Measurements from ENCODE around the gene MBP.

The MBP gene

DNA sequence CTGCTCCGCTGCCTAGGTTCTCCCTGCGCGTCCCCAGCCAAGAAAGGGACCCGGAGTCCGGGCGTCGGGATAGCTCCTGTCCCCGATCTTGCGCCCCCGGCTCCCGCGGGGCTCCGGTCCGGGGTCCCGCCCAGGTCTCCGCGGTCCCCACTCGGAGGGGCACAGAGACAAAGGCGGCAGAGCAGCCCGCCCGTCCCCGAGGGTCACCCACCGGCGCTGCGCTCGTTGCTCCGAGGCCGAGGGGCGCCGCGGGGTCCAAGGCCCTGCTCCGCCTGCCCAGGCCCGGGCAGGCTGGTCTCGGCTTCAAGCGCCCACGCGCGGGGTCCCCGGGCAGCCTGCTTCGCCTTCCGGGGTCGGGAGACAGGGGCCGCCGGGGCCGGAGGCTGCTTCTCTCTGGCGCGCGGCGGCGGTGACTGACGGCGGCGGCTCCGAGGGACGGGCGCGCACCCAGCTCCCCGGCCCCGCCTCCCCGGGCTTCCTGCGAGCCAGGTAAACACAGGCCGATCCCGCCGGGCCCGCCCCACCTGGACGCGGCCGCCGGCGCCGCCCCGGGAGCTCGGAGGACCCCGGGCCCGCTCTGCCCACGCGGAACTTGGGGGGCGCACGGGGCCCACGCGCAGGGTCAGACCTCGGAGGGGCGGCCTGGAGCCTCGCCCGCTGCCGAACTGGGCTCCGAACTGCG, at the start of gene MBP:
Gene MBP, minus strand, starts transcription at position 415 of the 682 bp plus-strand sequence. CDS start 27,522 bp downstream, outside the sequence.
- Histone ChIP-seq H3K79me2 (ENCODE audit: insufficient read depth, low read depth) (no peaks in the 10 kb centered on the region), H4K20me1 (ENCODE audit: insufficient read depth) (no peaks in the 10 kb centered on the region), H3K36me3 (ENCODE audit: insufficient read depth) (no peaks in the 10 kb centered on the region), H3K4me3 (IDR thresholded peaks at IDR 0.05; ENCODE audit: insufficient read depth, low read depth, low read length) (peak within 1 kb of the TSS; percentile 30), H3K27ac (no peak within 1 kb of the TSS), H3K9ac (peak within 1 kb of the TSS; percentile 90), H3K27me3 (ENCODE audit: insufficient read depth, low read depth) (no peaks in the 10 kb centered on the region), H3K4me2 (peak within 1 kb of the TSS; percentile 80), H3K4me1 (ENCODE audit: low read depth, poor library complexity, severe bottlenecking) (peaks cover 6% of the 10 kb centered on the region), H2AFZ (ENCODE audit: low read depth) (peak within 1 kb of the TSS; percentile 99)
- TF ChIP-seq, protein P1, sequence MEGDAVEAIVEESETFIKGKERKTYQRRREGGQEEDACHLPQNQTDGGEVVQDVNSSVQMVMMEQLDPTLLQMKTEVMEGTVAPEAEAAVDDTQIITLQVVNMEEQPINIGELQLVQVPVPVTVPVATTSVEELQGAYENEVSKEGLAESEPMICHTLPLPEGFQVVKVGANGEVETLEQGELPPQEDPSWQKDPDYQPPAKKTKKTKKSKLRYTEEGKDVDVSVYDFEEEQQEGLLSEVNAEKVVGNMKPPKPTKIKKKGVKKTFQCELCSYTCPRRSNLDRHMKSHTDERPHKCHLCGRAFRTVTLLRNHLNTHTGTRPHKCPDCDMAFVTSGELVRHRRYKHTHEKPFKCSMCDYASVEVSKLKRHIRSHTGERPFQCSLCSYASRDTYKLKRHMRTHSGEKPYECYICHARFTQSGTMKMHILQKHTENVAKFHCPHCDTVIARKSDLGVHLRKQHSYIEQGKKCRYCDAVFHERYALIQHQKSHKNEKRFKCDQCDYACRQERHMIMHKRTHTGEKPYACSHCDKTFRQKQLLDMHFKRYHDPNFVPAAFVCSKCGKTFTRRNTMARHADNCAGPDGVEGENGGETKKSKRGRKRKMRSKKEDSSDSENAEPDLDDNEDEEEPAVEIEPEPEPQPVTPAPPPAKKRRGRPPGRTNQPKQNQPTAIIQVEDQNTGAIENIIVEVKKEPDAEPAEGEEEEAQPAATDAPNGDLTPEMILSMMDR (conservative IDR thresholded peaks at IDR 0.05; ENCODE audit: low read depth, low read length): no peak

DNA sequence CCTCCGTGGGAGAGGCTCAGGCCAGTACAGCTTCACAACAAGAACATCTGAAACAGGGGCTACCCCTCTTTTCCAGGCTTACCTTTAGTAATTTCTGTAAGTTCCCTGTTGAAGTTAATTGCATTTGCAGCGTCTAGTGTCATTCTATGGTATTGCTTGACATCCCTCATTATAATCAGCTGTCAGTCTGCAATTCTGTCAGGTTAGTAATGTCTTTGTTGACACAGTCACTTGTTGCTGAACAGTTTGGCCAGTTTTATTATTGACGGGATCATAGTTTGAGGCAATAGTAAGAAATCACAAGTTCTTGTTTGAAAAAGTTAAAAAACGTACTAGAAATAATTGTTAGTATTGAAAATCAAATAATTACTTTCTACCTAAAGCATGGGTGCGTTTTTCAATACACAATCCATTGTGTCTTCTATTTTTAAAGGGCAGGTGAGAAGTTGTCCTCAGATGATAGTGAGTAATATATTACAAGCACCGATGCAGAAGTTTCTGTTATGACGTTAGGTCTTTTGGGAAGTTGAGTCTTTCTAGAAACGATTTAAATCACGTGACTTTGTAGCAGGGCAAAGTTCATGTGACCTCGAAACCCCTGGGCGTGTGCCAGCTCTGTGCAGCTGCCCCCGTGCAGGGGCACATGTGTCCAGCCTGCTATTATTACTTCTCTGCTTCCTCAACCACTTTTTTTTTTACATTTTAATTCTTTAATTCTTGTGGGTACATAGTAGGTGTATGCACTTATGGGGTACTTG, 49.5 kb upstream of the MBP start:
- no peaks in the 10 kb centered on the region for H4K20me1 ChIP-seq (ENCODE audit: insufficient read depth)
- H3K79me2 ChIP-seq (ENCODE audit: insufficient read depth, low read depth): no peaks in the 10 kb centered on the region
- no peaks in the 10 kb centered on the region for H3K36me3 ChIP-seq (ENCODE audit: insufficient read depth)
- no peaks in the 10 kb centered on the region for H3K4me1 ChIP-seq (ENCODE audit: low read depth, poor library complexity, severe bottlenecking)
- no peak overlapping the region for H3K9ac ChIP-seq
- no peak overlapping the region for H3K4me2 ChIP-seq
- TF ChIP-seq, protein P1 (conservative IDR thresholded peaks at IDR 0.05; ENCODE audit: low read depth, low read length): no peak
- H3K4me3 ChIP-seq (IDR thresholded peaks at IDR 0.05; ENCODE audit: insufficient read depth, low read depth, low read length): no peak overlapping the region
- no peak overlapping the region for H3K27ac ChIP-seq
- H2AFZ ChIP-seq (ENCODE audit: low read depth): no peak overlapping the region
- no peaks in the 10 kb centered on the region for H3K27me3 ChIP-seq (ENCODE audit: insufficient read depth, low read depth)

DNA sequence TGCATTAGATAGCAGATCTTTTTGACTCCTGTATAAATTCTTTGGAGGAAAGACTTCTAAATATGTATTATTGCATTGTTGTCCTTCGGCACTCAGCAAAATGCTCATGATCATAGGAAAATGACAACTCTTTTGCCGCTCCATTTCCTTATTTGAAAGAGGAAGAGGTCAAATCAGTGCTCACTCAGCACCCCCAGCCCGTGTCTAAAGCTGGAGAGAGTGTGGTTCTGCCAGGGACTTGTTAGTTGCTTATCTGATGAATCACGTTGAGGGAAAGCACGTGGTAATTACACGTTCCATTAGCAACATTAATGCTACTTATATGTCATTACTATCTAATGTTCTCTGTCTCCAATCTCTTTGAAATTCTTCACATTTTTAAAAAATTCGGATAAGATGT, 46.0 kb upstream of the MBP start:
- Histone ChIP-seq H3K27ac (no peak overlapping the region), H4K20me1 (ENCODE audit: insufficient read depth) (no peaks in the 10 kb centered on the region), H3K79me2 (ENCODE audit: insufficient read depth, low read depth) (no peaks in the 10 kb centered on the region), H3K4me2 (no peak overlapping the region), H3K36me3 (ENCODE audit: insufficient read depth) (no peaks in the 10 kb centered on the region), H3K4me3 (IDR thresholded peaks at IDR 0.05; ENCODE audit: insufficient read depth, low read depth, low read length) (no peak overlapping the region), H3K4me1 (ENCODE audit: low read depth, poor library complexity, severe bottlenecking) (no peaks in the 10 kb centered on the region), H2AFZ (ENCODE audit: low read depth) (no peak overlapping the region), H3K27me3 (ENCODE audit: insufficient read depth, low read depth) (no peaks in the 10 kb centered on the region), H3K9ac (no peak overlapping the region)
- TF ChIP-seq, protein P1 (conservative IDR thresholded peaks at IDR 0.05; ENCODE audit: low read depth, low read length): no peak

DNA sequence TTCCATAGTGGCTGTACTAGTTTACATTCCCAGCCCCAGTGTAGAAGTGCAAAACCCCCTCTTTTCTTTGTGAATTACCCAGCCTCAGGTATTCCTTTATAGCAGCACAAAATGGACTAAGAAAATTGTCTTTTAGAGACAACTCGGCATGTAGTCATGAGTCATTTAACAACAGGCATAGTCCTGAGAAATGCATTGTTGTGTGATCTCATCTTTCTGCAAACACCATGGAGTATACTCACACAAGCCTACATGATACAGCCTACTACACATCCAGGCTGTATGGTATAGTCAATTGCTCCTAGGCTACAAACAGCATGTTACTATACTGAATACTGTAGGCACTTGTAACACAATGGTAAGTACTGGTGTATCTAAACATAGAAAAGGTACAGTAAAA, 44.4 kb upstream of the MBP start:
- no peak overlapping the region for H3K4me3 ChIP-seq (IDR thresholded peaks at IDR 0.05; ENCODE audit: insufficient read depth, low read depth, low read length)
- TF ChIP-seq, protein P1 (conservative IDR thresholded peaks at IDR 0.05; ENCODE audit: low read depth, low read length): no peak
- no peak overlapping the region for H3K27ac ChIP-seq
- H3K27me3 ChIP-seq (ENCODE audit: insufficient read depth, low read depth): no peaks in the 10 kb centered on the region
- H3K36me3 ChIP-seq (ENCODE audit: insufficient read depth): no peaks in the 10 kb centered on the region
- H3K79me2 ChIP-seq (ENCODE audit: insufficient read depth, low read depth): no peaks in the 10 kb centered on the region
- no peaks in the 10 kb centered on the region for H4K20me1 ChIP-seq (ENCODE audit: insufficient read depth)
- no peak overlapping the region for H3K4me2 ChIP-seq
- no peak overlapping the region for H3K9ac ChIP-seq
- H3K4me1 ChIP-seq (ENCODE audit: low read depth, poor library complexity, severe bottlenecking): no peaks in the 10 kb centered on the region
- no peak overlapping the region for H2AFZ ChIP-seq (ENCODE audit: low read depth)
